Measurements from ENCODE around the gene POR.
A peak's percentile ranks its signal among the peaks of the same experiment; 100 is the strongest.
"Not testable (repeated sequence)": the region's sequence is repeated elsewhere in the genome, so short reads cannot be mapped to it uniquely, and the experiment has no call there.

The POR gene

GRCh38 chr7:75887669-75888369, 27.1 kb upstream of the POR start:
- DNase-seq, result peak; percentile 33

- no peak for DNase-seq
Observed at GRCh38 chr7:75888464-75889222, 26.3 kb upstream of the POR start.

GRCh38 chr7:75889223-75889825, 25.6 kb upstream of the POR start:
- DNase-seq, result peak; percentile 17

GRCh38 chr7:75889826-75890225, 25.1 kb upstream of the POR start:
- no peak for DNase-seq

- not testable (repeated sequence) for DNase-seq
Observed at GRCh38 chr7:75891237-75891636, 23.7 kb upstream of the POR start.

GRCh38 chr7:75891815-75892411, 23.0 kb upstream of the POR start:
- DNase-seq, result no peak

- peak; percentile 50 for DNase-seq
Observed at GRCh38 chr7:75892634-75893272, 22.2 kb upstream of the POR start.

- DNase-seq, result no peak
Observed at GRCh38 chr7:75896803-75897327, 18.1 kb upstream of the POR start.

- no peak for DNase-seq
Observed at GRCh38 chr7:75900617-75901315, 14.2 kb upstream of the POR start.

GRCh38 chr7:75905785-75906604, 9.0 kb upstream of the POR start:
- DNase-seq, result no peak

- DNase-seq, result no peak
Observed at GRCh38 chr7:75906991-75907667, 7.8 kb upstream of the POR start.

GRCh38 chr7:75907668-75908039, 7.3 kb upstream of the POR start:
- DNase-seq, result not testable (repeated sequence)

GRCh38 chr7:75909521-75910132, 5.3 kb upstream of the POR start:
- no peak for DNase-seq

GRCh38 chr7:75911186-75911585, 3.8 kb upstream of the POR start:
- not testable (repeated sequence) for DNase-seq

- DNase-seq, result no peak
Observed at GRCh38 chr7:75913437-75913836, 1.5 kb upstream of the POR start.

- no peak for DNase-seq
Observed at GRCh38 chr7:75914169-75914654, 743 bp upstream of the POR start.

GRCh38 chr7:75915416-75916156, 631 bp downstream of the POR start:
- no peak for DNase-seq

GRCh38 chr7:75916259-75916658, 1.3 kb downstream of the POR start:
- DNase-seq, result no peak

All from left hindlimb (tissue), 1 donor.